GM19099 (cell line): Measurements from ENCODE around the gene PTPN21.

Source experiments
- POLR2A ChIP-seq: IDR thresholded peaks from 3 replicates; pipeline ENCODE4 v1.6.1; 2011; ENCODE audit warnings: low read depth; ENCODE audit not compliant: insufficient read length; ENCODE audit errors: extremely low read depth

PTPN21 gene

DNA sequence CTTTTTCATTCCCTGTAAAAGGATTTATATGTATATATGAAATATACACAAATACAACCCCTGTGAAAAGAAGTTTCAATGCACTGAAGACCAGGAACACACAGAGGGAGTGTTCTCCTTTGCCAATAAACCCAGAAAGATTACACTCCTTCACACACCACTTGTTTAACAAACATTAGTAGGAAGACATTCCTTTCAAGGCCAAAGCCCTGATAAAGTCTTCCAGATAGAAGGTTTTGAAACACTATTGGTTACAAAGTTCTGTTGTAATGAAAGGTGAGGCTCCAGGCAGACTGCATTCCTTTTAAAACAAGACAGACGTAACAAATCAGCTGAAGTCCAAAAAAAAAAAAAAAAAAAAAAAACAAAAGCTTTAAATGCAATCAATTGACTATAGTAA is 81.0 kb downstream of the PTPN21 start:
- TF ChIP-seq POLR2A: no peak

DNA sequence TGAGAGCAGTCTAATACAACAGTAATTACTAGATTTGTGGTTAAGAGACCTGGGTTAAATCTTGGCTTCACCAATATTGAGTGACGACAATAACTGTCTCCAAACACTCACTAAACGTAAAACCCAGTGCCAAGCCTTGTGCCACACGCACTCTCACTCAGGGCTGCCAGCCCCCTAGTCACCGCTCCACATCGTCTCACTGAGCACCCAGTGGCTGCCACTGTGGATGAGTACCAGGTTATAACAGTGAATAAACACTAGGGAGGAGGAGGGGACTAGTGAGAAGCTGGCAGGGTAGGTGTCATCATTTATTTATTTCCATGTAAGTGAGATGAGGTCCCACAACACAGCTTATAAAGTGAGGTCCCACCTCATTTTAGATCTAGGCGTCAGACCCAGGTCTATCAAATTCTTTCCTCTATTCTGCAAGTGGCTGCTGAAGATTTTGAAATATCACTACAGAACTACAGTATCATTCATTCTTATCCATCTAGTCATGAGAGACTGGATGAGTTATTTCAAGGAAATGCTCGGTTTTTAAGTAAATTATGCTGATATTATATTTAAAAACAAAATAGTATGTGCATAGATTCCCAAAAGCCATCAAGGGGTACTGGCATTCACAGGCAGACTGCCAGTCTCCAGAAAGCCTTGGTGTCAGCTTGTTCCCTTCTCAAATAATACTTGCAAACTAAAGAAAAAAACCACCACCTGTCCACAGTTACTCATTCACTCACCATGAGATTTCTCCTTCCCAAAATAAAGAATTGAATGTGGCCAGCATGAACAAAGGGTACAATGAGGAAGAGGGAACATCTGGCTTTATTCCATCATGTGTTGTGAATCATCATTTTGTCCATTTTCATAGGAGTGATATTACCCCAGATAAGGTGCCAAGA is 84.0 kb downstream of the PTPN21 start:
- TF ChIP-seq POLR2A: no peak

DNA sequence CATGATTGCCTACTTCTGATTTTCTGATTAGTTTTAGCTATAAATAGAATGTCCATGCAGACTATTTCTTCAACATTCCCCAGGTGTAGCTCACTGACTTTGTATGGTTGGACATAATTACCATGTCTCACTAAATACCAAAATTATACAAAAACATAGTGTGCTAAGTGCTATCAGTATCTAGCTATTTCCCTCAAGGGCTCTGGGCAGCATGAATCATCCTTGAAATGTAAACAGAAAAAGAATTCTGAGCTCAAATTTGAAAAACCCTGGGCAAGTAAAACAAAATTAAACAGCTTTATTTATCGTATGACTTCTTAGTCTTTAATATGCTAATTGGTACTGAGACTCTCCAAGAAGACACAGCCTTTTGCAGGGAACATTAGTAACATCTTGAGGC is 86.4 kb downstream of the PTPN21 start:
- TF ChIP-seq POLR2A: no peak

DNA sequence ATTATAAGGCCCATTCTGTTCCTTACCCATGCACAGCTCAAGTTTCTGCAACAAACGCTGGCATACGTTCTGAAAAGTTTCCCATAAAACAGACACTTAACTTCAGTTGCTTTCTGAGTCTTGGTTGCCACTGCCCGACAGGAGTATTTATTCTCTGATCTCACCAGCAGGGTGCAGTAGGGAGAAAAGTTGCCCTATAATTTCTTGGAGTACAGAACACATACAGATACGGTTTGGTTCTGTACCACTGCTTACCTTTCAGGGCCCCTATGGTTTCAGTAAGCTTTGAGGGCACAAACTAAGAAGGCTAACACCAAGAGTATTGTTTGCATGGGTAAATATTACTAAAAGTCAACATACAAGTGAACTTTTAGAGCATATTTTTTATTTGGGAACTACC is 91.5 kb downstream of the PTPN21 start:
- TF ChIP-seq POLR2A: no peak

DNA sequence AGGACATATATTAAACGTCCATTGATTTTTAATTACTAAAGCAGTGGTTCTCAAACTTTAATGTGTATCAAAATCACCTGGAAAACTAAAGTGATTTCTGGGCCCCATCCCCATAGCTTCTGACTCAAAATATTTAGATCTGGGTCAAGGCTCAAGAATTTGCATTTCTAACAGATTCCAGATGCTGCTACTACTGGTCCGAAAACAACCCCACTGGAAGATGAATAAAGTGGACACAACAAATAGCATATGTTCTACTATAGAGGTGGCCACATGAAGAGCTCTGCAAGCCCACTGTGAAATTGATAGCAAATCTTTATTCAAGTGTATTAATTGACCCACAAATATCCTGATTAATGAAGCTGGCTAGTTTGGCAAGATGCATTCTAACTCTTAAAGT is 99.9 kb downstream of the PTPN21 start:
- TF ChIP-seq POLR2A: no peak

DNA sequence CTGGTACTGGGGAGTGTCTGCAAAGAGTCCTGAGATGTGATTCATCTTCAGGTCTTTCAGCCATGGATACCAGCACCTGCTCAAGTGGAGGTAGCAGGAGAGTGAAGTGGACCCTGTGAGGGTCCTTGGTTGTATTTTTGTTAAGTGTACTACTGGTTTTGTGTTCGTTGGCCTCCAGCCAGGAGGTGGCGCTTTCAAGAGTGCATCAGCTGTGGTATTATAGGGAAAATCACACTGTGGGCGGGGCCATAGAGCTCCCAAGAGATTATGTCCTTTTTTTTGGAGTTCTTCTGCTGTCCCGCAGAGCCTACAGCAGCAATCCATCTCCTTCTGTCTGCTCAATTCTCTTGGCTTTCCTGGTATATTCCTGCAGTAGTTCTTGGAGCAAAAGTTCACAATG is 102.6 kb downstream of the PTPN21 start:
- no peak for TF ChIP-seq POLR2A

DNA sequence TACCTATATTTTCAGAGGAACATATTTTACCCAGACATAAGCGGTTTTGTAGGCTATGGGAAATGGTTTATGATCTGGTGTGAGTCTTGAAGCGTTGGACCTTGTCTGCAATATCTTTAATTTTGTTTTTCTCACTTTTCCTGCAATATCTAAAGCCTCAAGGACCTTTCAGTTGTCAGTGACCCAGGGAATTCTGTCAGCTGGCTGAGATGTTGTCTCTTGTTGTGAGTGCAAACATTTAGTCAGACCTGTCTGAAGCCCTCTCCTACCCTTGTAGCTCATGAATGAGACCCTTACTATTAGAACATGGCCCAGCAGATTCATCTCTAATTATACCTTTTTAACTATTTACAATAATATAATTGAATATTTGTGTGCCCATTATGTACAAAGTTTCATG is 115.7 kb downstream of the PTPN21 start:
- no peak for TF ChIP-seq POLR2A

DNA sequence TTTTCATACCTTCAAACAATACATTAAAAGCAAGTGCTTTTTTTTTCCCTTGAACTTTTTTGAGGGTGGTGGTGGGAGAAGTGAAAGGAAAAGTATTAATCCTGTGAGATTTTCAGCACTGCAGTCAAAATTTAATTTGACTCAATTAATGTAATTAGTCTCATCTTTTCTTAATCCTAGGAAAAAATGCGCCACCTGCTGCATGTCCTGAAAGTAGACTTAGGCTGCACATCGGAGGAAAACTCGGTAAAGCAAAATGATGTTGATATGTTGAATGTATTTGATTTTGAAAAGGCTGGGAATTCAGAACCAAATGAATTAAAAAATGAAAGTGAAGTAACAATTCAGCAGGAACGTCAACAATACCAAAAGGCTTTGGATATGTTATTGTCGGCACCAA is 117.1 kb downstream of the PTPN21 start:
- TF ChIP-seq POLR2A: no peak

DNA sequence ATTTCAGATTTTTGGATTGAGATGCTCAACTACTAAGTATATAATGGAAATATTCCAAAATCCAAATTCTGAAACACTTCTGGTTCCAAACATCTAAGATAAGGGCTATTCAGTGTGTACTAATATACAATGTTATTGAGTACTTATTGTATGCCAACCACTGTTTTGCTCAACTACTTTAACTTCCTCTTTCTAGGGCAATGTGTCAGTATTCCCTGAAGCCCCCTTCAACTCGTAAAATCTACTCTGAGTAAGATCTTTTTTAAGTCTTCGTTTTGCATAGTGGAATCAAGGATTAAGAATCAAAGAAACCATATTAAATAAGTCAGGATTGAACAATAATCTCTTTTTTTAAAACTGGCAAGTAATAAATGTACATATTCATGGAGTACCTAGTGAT is 123.8 kb downstream of the PTPN21 start:
- TF ChIP-seq POLR2A: no peak

DNA sequence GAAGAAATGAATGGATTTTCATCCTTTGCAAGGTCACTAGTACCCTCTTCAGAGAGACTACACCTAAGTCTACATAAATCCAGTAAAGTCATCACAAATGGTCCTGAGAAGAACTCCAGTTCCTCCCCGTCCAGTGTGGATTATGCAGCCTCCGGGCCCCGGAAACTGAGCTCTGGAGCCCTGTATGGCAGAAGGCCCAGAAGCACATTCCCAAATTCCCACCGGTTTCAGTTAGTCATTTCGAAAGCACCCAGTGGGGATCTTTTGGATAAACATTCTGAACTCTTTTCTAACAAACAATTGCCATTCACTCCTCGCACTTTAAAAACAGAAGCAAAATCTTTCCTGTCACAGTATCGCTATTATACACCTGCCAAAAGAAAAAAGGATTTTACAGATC is 128.5 kb downstream of the PTPN21 start:
- no peak for TF ChIP-seq POLR2A

DNA sequence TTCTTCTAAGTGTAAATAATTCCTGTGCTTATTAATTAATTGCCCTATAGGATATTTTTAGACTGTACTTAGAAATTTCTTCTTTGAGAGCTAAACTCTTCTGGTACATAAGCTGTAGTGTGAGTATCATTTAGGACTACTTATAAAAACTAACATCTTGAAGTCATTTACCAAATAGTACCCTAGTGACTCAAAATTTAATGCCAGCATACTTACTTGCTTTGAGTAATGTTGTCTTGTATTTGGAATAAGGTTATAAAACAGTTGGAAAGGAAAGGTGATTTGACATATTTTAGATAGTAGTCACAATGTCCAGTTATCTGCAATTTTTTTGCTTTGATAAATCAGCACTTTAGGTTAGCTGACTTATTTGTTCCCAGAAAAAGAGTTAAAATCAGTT is 130.2 kb downstream of the PTPN21 start:
- TF ChIP-seq POLR2A: no peak

DNA sequence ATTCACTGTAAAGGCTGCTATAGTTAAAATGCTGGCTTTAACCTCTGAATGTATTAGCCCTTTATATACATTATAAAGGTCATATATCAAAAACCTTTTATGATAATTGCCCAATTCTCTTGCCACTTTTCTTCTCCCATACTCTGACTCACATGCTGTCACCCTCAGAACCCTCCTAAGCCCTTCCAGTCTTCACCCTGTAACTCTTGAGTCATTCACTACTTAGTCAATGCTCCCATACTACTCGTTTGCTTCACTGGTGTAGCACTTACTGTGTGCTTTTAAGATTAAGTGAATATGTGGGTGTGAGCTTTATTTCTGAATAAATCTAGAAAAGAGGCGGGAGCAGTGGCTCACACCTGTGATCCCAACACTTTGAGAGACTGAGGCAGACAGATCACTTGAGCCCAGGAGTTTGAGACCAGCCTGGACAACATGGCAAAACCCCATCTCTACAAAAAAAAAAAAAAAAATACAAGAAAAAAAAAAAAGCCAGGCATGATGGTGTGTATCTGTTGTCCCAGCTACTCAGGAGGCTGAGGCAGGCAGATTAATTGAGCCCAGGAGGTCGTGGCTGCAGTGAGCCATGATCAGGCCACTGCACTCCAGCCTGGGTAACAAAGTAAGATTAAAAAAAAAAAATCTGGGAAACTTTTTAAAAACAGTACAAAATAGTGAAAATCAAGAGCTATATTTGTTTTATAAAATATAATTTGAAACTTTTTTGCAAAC is 131.7 kb downstream of the PTPN21 start:
- TF ChIP-seq POLR2A: no peak

DNA sequence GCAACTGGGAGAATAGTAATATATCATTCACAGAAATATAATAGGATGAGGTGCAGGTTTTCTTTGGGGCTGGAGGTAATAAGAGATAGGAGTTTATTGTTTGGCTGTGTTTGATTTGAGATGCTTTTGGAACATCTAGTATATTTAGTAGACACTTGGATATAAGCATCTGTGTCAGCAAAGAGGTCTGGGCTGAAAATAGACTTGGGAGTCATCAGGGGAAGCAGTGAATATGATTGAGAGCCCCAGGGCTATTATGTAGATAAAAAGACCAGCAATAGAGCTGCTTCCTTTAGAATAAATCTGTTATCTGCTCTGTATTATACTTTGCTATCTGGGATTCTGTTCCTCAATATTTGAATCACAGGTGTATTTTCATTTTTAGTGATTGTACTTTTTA is 132.8 kb downstream of the PTPN21 start:
- TF ChIP-seq POLR2A: no peak

DNA sequence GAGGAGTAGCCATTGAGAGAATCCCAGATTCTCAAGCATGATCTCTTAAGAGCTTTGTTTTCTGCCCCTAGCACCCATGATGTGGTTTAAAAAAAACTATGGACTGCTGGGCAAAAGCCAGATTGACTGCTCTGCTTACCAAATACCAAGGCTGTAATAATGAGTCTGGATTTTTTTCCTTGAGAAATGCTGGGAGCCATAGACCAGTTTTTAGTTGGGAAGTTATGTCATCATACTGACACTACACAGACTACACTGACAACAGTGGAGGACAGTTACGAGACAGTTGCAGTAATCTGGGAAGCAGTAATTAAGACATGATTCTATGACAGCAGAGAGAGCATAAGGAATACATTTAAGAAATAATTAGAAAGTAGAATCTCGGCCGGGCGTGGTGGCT is 133.5 kb downstream of the PTPN21 start:
- TF ChIP-seq POLR2A: no peak

DNA sequence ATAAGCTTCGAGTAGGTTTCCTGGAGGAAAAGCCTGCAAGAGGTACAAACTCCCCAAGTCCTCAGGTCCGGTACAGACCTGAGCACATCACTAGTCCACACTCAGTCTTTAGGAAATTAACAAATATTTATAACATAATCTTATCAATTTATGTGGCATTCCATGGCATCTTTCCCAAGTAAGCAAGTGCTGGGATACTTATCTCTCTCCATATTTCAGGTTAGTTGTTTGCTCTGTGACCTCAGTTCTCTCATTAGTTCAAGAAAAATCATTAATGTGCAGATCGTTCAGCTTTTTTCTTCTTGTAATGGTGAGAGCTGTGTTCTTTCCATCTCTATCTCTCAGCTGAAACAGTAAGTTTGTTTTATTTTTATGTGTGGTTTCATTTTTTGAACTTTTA is 134.6 kb downstream of the PTPN21 start:
- no peak for TF ChIP-seq POLR2A

DNA sequence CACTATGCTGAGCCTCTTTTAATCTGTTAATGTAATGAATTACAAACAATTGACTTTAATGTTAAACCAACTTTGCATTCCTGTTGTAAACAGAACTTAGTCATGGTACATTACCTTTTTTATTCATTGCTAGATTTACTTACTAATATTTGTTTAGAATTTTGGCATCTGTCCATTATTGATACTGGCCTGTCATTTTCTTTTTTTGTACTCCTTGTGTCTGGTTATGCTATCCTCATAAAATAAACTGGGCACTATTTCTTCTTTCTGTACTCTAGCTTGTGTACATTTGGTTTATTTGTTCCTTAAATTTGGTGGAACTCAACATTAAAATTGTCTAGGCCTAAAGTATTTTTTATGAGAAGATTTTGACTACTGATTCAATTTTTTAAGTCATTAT is 137.2 kb downstream of the PTPN21 start:
- no peak for TF ChIP-seq POLR2A
